Measurements from ENCODE around the gene FAM163B.

Gene FAM163B

DNA sequence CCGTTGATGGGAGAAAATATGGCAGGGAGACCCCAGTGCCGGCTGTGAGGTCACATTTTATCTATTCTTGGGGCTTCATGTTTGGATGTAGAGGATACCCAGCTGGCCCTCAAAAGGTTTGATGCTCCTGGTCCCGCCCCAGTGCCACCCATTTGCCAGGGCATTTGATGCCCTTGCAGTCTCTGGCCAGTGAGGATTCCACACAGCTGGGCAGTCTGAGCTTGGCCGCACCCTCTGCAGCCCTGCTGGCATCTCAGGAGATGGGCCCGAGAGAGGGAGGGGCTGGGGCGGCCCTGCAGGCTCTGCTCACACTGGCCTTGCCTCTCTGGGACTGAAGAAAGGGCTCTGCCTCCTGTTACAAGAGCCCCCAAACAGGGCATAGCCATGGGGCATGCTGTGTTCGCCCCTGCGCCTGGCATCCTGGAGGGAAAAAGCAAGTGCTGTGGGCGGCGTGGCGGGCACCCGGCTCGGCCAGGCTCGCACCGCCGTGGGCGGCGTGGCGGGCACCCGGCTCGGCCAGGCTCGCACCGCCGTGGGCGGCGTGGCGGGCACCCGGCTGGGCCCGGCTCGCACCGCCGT is 47.1 kb downstream of the FAM163B start:
- Histone ChIP-seq H3K4me1 (ENCODE audit: control insufficient read depth, insufficient read depth, low read length) (peaks cover 21% of the 10 kb centered on the region), H3K27ac (ENCODE audit: low read depth, low read length) (no peak overlapping the region), H3K4me3 (ENCODE audit: low read length) (no peak overlapping the region), H3K27me3 (ENCODE audit: control insufficient read depth, insufficient read depth, low read length) (peaks cover 5% of the 10 kb centered on the region), H3K36me3 (ENCODE audit: control insufficient read depth, insufficient read depth, low read length) (peaks cover 2% of the 10 kb centered on the region), H3K9ac (ENCODE audit: low read length) (no peak overlapping the region)

DNA sequence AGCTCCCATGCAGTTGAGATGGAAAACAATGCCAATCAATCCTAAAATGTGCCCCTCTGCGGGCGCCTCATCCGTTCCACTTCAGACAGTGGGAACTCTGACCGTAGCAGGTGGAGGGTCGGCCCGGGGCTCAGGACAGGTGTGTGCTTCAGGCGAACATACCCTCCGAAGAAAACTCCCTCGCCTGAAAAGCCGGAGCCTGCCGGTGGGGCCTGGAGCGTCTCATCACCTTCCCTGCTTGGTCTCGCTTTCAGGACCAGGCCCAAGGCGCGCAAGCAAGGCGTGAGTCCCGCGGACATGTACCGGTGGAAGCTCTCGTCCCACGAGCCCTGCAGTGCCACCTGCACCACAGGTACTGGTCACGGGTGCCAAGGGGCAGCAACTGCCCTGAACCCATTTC is 48.2 kb downstream of the FAM163B start:
- H3K4me1 ChIP-seq (ENCODE audit: control insufficient read depth, insufficient read depth, low read length), result peaks cover 20% of the 10 kb centered on the region
- H3K27me3 ChIP-seq (ENCODE audit: control insufficient read depth, insufficient read depth, low read length), result peaks cover 5% of the 10 kb centered on the region
- peaks cover 2% of the 10 kb centered on the region for H3K36me3 ChIP-seq (ENCODE audit: control insufficient read depth, insufficient read depth, low read length)
- H3K27ac ChIP-seq (ENCODE audit: low read depth, low read length), result no peak overlapping the region
- H3K4me3 ChIP-seq (ENCODE audit: low read length), result no peak overlapping the region
- no peak overlapping the region for H3K9ac ChIP-seq (ENCODE audit: low read length)

DNA sequence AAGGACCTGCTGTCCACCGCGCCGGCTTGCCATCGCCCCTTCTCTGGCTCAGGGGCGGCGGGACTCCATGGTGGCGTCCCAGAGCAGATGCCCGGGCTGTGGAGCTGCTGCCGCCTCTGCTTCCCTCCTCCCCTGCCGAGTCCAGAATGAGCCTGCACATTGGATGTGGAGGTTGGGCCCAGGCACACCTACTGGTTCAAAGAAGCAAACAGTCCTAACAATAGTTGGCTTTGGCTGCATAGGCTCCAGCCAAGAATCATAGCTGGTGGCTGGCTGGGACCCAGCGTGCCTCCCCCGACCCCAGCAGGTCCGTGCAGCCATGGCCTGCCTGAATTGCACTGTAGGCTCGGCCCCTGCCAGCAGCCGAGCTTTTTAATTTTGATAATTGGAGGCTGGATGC is 48.9 kb downstream of the FAM163B start:
- H3K4me3 ChIP-seq (ENCODE audit: low read length), result no peak overlapping the region
- peaks cover 2% of the 10 kb centered on the region for H3K36me3 ChIP-seq (ENCODE audit: control insufficient read depth, insufficient read depth, low read length)
- no peak overlapping the region for H3K27ac ChIP-seq (ENCODE audit: low read depth, low read length)
- no peak overlapping the region for H3K9ac ChIP-seq (ENCODE audit: low read length)
- peaks cover 17% of the 10 kb centered on the region for H3K4me1 ChIP-seq (ENCODE audit: control insufficient read depth, insufficient read depth, low read length)
- H3K27me3 ChIP-seq (ENCODE audit: control insufficient read depth, insufficient read depth, low read length), result peaks cover 5% of the 10 kb centered on the region

DNA sequence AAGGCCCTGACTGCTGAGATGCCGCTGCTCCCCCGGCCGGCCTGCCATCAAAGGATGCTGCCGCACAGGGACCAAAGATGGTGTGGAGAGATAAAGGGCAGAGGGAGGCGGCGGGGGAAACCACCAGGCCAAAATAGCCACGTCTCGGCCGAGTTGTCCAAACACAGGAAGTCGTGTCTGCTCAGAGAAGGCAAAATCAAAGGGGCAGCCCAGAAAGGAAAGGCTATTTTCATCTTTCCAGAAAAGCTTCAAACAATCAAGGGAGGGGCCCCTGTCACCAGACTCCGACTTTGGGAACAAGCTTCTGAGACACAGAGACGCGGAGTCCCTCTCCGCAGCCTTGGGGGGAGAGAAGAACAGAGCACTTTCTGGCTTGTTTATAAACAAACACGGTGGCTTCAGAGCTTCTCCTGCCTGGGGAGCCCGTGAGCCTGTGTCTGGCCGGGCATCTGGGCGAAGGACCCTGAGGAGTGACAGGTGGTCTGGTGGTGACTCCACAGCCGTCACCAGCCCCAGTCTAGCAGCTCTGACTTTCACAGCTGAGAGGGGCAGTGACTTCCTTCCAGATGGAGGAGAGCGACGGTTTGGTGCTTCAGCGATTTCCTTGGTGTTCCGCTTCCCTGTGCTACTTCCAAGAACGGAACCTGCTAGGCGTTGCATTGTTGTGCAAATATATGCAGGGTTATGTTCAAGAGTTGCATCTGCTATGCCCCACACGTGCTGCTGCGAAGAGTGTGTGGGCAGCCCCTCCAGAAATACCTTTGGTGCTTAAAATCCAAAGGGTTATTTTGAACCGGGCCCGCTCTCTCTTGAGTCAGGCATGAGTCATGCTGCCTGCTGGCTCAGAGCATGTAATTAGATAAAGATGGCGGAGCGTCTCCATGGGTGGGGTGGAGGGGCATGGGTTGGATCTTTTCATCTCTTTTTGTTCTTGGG is 50.7 kb downstream of the FAM163B start:
- peaks cover 10% of the 10 kb centered on the region for H3K4me1 ChIP-seq (ENCODE audit: control insufficient read depth, insufficient read depth, low read length)
- peaks cover 1% of the 10 kb centered on the region for H3K36me3 ChIP-seq (ENCODE audit: control insufficient read depth, insufficient read depth, low read length)
- no peak overlapping the region for H3K4me3 ChIP-seq (ENCODE audit: low read length)
- peaks cover 5% of the 10 kb centered on the region for H3K27me3 ChIP-seq (ENCODE audit: control insufficient read depth, insufficient read depth, low read length)
- H3K9ac ChIP-seq (ENCODE audit: low read length), result no peak overlapping the region
- H3K27ac ChIP-seq (ENCODE audit: low read depth, low read length), result no peak overlapping the region

DNA sequence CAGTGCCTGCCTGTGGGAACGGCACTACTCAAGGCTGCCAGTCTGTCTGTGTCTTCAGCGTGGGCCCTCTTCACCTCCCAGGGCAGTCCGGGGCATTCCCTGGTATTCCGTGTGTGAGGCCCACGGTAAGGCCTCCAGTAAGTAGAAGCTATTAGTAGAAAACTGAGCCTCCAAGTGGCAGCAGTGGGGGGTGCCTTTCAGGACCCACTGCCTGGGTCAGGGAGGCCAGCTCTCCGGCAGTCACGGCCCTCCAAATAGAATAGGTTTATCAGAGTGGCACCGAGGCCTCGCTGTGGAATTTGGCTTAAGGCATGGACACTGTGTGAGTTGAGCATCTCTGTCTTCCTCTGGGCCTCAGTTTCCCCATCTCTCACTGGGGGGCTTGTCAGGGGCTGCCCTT is 51.6 kb downstream of the FAM163B start:
- H3K9ac ChIP-seq (ENCODE audit: low read length), result no peak overlapping the region
- H3K27me3 ChIP-seq (ENCODE audit: control insufficient read depth, insufficient read depth, low read length), result no peaks in the 10 kb centered on the region
- no peaks in the 10 kb centered on the region for H3K36me3 ChIP-seq (ENCODE audit: control insufficient read depth, insufficient read depth, low read length)
- no peak overlapping the region for H3K27ac ChIP-seq (ENCODE audit: low read depth, low read length)
- H3K4me3 ChIP-seq (ENCODE audit: low read length), result no peak overlapping the region
- H3K4me1 ChIP-seq (ENCODE audit: control insufficient read depth, insufficient read depth, low read length), result peaks cover 6% of the 10 kb centered on the region

DNA sequence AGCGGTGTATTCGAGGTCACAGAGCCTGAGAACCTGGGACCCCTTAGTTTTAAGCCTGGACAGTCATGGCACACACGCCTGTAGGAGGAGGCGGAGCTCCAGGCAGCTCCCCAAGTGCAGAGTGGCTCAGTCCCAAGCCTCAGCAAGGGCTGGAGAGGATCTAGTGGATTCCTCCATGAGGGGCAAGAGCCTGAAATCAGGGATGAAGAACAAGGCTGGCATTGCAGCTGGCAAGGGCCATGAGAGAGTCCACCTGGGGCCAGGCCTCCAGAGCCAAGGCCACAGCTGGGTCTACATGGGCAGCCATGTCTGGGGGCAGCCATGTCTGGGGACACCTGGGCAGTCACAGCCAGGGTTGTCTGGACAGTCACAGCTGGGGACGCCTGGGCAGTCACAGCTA is 52.8 kb downstream of the FAM163B start:
- H3K4me1 ChIP-seq (ENCODE audit: control insufficient read depth, insufficient read depth, low read length), result peaks cover 6% of the 10 kb centered on the region
- H3K9ac ChIP-seq (ENCODE audit: low read length), result no peak overlapping the region
- no peak overlapping the region for H3K27ac ChIP-seq (ENCODE audit: low read depth, low read length)
- no peaks in the 10 kb centered on the region for H3K36me3 ChIP-seq (ENCODE audit: control insufficient read depth, insufficient read depth, low read length)
- no peak overlapping the region for H3K4me3 ChIP-seq (ENCODE audit: low read length)
- H3K27me3 ChIP-seq (ENCODE audit: control insufficient read depth, insufficient read depth, low read length), result no peaks in the 10 kb centered on the region

DNA sequence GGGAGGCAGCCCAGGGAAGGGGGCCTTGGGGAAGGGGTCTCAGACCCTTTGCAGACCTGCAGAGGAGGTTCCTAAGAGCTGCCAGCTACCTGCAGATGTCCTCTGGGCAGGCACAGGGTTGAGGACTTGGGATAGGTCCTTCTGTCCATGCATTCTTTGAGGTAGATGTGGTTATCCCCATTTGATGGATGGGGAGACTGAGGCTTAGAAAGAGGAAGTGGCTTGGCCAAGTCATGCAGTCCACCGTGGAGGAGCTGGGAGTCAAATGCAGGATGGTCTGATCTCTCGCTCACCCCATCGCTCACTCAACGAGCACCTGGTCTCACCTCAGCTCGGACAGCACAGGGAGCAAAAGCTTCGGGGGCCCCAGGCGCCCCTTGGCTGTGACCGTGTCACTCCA is 54.5 kb downstream of the FAM163B start:
- no peaks in the 10 kb centered on the region for H3K27me3 ChIP-seq (ENCODE audit: control insufficient read depth, insufficient read depth, low read length)
- H3K27ac ChIP-seq (ENCODE audit: low read depth, low read length), result no peak overlapping the region

DNA sequence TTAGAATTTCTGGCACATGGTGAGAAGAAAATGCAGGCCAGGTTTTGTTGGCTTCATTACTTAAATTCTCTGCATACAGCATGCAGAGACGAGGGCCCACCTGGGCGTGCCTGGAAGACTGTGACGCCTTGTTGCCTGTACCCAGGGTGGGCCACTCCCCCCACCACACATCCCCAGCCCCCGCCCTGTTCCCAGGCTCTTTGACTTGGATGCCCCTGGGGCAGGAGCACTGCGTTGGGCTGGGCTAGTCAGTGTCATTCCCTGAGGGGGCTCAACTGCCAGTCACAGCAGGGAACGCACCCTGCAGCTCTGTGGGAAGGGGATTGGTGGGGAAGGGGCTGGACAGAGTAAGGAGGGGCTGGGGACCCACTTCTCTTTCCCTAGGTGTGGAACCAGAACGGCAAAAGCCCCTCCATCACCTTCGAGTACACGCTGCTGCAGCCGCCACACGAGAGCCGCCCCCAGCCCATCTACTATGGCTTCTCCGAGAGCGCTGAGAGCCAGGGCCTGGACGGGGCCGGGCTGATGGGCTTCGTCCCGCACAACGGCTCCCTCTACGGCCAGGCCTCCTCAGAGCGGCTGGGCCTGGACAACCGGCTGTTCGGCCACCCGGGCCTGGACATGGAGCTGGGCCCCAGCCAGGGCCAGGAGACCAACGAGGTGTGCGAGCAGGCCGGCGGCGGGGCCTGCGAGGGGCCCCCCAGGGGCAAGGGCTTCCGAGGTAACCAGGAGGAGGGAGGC is 55.0 kb downstream of the FAM163B start:
- Histone ChIP-seq H3K9ac (ENCODE audit: low read length) (no peak overlapping the region), H3K4me1 (ENCODE audit: control insufficient read depth, insufficient read depth, low read length) (no peaks in the 10 kb centered on the region), H3K27me3 (ENCODE audit: control insufficient read depth, insufficient read depth, low read length) (no peaks in the 10 kb centered on the region), H3K36me3 (ENCODE audit: control insufficient read depth, insufficient read depth, low read length) (no peaks in the 10 kb centered on the region), H3K27ac (ENCODE audit: low read depth, low read length) (no peak overlapping the region), H3K4me3 (ENCODE audit: low read length) (no peak overlapping the region)

More for the DNA sequence above, 54.5 kb downstream of the FAM163B start:
- H3K4me3 ChIP-seq (ENCODE audit: low read length), result no peak overlapping the region
- peaks cover 1% of the 10 kb centered on the region for H3K4me1 ChIP-seq (ENCODE audit: control insufficient read depth, insufficient read depth, low read length)
- no peaks in the 10 kb centered on the region for H3K36me3 ChIP-seq (ENCODE audit: control insufficient read depth, insufficient read depth, low read length)
- no peak overlapping the region for H3K9ac ChIP-seq (ENCODE audit: low read length)

DNA sequence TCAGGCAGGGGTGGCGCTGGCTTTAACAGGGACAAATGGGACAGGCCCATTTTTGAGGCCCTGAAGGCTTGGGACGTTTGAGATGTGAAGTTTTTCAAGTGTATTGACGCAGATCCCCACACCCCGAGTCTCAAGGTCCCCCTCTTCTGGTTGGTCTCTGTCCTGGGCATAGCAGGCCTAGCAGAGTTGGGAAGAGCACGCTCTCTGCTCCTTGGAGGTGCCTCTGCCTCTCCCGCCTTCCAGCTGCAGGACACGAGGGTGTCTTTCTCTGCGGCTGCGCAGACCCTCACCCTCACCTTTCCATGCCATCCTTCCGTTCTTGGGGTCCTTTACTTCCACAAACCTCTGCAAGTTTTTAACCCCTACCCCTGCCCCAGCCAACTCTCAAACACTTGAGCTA is 56.1 kb downstream of the FAM163B start:
- Histone ChIP-seq H3K27me3 (ENCODE audit: control insufficient read depth, insufficient read depth, low read length) (no peaks in the 10 kb centered on the region), H3K27ac (ENCODE audit: low read depth, low read length) (no peak overlapping the region), H3K36me3 (ENCODE audit: control insufficient read depth, insufficient read depth, low read length) (no peaks in the 10 kb centered on the region), H3K9ac (ENCODE audit: low read length) (no peak overlapping the region), H3K4me3 (ENCODE audit: low read length) (no peak overlapping the region), H3K4me1 (ENCODE audit: control insufficient read depth, insufficient read depth, low read length) (no peaks in the 10 kb centered on the region)

DNA sequence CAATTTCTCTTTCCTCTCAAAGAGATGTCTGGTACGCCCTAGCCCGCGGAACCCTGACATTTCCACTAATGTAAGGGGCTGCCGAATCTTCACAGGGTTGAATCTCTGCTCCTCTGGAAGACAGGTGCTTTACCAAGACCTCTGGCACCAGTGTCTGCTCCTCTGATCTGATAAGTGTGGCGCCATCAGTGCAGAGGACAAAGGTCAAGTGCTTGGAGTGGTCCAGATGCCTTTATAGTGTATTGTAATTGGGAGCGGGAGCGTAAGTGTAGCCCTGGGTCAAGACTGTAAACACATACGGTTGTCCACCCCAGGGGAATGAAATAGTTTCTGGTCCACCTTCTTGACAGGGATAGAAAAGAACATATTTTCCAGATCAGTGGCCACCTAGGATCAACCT is 57.0 kb downstream of the FAM163B start:
- H3K36me3 ChIP-seq (ENCODE audit: control insufficient read depth, insufficient read depth, low read length), result no peaks in the 10 kb centered on the region
- H3K4me1 ChIP-seq (ENCODE audit: control insufficient read depth, insufficient read depth, low read length), result no peaks in the 10 kb centered on the region
- H3K27ac ChIP-seq (ENCODE audit: low read depth, low read length), result no peak overlapping the region
- H3K9ac ChIP-seq (ENCODE audit: low read length), result no peak overlapping the region
- no peak overlapping the region for H3K4me3 ChIP-seq (ENCODE audit: low read length)
- H3K27me3 ChIP-seq (ENCODE audit: control insufficient read depth, insufficient read depth, low read length), result no peaks in the 10 kb centered on the region

DNA sequence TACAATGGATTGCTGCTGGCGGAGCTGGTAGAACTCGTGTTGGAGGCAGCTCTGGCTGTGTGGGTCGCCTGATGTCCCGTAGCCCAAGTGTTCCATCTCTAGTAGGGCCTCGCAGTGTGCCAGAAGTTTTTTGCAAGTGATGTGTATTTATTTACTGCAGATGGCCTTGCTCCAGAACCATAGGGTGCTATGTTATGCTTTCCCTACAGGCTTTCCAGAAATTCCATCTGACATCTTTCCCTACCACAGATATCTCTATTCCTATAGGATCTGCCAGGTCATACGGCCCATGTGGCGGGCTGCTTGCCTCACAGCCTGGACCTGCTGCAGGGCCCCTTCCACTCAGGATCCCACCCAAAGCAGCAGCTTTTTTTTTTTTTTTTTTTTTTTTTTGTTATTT is 57.7 kb downstream of the FAM163B start:
- H3K9ac ChIP-seq (ENCODE audit: low read length), result no peak overlapping the region
- no peaks in the 10 kb centered on the region for H3K36me3 ChIP-seq (ENCODE audit: control insufficient read depth, insufficient read depth, low read length)
- no peaks in the 10 kb centered on the region for H3K4me1 ChIP-seq (ENCODE audit: control insufficient read depth, insufficient read depth, low read length)
- no peak overlapping the region for H3K27ac ChIP-seq (ENCODE audit: low read depth, low read length)
- no peak overlapping the region for H3K4me3 ChIP-seq (ENCODE audit: low read length)
- no peaks in the 10 kb centered on the region for H3K27me3 ChIP-seq (ENCODE audit: control insufficient read depth, insufficient read depth, low read length)

DNA sequence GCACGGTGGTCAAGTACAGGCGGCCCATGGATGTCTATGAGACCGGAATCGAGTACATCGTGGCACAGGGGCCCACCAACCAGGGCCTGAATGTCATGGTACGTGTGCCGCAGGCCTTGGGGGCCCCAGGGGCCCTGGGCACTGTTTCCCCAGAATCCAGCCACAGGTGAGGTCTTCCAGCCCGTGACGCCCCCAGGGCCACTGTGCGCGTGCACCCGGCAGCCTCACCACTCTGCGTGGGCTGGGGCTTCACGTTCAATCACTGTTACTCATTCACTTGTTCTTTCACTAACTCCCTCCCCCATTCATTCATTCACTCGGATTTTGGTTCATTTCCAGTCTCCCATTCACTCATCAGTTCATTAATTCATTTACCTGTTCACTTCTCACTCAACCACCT is 62.1 kb downstream of the FAM163B start:
- no peaks in the 10 kb centered on the region for H3K27me3 ChIP-seq (ENCODE audit: control insufficient read depth, insufficient read depth, low read length)
- H3K9ac ChIP-seq (ENCODE audit: low read length), result no peak overlapping the region
- H3K27ac ChIP-seq (ENCODE audit: low read depth, low read length), result no peak overlapping the region
- H3K4me1 ChIP-seq (ENCODE audit: control insufficient read depth, insufficient read depth, low read length), result no peaks in the 10 kb centered on the region
- H3K4me3 ChIP-seq (ENCODE audit: low read length), result no peak overlapping the region
- H3K36me3 ChIP-seq (ENCODE audit: control insufficient read depth, insufficient read depth, low read length), result no peaks in the 10 kb centered on the region
